GM19099 (cell line): ENCODE data around the gene ZNF554.

Experiments
- POLR2A ChIP-seq: IDR thresholded peaks from 3 replicates; pipeline ENCODE4 v1.6.1; 2011; ENCODE audit warnings: low read depth; ENCODE audit not compliant: insufficient read length; ENCODE audit errors: extremely low read depth

ZNF554 gene

DNA sequence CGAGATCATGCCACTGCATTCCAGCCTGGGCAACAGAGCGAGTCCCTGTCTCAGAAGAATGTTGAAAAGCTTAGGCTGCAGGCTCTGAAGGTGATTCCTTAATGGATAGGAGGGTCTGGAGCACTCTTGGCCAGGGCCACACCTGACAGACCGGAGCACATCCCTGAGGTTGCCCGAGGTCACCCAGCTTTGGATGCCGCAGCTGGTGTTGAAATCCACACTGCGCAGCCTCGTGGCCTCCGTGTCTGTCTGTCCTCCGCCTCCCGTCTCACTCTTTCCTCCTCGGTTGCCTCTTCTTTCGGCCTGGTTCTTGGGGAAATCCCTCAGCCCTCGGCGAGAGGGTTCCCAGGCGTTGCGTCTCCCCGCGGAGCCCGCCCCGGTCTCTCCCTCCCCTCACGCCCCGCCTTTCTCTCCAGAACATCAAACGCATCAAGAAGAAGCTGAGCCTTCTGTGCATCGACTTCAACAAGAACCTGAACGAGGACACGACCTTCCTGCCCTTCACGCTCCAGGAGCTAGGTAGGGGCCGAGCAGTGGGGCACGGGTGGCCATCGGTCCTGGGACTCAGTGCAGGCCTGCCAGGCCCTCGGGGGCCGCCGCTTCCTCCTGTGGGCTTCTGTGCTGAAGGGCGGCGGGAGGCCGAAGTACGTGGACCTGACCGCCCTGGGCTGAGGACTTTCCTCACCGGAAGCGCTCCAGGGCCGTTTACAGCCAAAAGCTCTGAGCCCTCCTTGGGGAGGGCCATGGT lies 20.2 kb upstream of the ZNF554 start:
- TF ChIP-seq POLR2A: no peak

DNA sequence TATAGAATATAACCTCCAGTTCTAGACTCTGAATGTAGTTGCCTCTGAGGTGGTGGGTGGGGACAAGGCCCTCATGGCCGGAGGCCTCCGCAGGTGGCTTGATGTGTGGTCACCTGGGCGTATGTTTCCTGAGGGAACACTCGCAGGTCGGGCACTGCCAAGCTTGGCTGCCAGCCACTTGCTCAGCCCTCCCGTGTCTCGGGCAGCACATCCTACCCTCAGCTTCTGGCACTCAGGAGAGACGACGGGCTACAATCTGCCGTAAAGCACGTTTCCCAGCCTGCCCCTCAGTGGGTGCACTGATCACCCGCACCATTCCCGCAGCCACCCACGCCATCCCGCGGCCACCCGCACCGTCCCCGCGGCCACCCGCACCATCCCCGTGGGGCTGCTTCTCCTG lies 19.2 kb upstream of the ZNF554 start:
- TF ChIP-seq POLR2A: no peak

DNA sequence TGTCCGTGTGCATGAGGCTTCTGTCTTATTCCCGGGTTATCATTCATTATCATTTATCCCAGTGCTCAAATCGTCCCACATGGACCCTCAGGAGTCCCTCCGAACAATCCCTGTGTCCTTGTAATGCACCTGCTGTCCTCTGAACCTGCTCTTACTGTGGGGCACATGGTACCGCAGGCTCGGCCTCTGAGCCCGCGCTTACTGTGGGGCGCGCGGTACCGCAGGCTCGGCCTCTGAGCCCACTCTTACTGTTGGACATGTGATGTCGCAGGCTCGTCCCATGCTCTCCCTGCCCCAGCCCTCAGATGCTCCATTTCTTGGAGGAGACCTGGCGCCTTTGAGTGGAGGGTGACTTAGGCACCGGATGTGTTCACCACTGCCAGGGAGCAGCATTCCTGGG lies 16.8 kb upstream of the ZNF554 start:
- TF ChIP-seq POLR2A: no peak

DNA sequence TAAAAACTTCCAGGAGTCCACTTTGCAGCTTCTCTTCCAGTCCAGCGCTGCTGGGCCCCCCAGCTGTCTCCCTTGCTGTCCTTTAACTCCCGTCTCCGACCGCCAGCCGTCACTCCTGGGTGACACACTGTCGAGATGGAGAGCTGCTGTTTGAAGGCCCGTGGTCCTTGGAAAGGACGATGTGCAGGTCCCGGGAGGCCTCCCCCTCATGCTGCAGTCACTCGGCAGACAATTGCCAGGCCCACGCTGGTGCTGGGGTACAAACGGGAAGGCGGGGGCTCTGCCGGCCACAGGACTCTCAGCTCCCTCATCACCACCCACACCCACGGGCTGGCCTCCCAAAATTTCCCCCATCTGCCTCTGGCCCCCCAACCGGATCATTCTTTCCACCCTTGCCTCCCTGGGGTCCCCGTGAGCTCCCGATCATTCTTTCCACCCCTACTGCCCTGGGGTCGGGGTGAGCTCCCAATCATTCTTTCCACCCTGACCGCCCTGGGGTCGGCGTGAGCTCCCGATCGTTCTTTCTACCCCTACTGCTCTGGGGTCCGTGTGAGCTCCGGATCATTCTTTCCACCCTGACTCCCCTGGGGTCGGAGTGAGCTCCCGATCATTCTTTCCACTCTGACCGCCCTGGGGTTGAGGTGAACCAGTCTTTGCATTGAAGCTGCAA lies 16.0 kb upstream of the ZNF554 start:
- no peak for TF ChIP-seq POLR2A

DNA sequence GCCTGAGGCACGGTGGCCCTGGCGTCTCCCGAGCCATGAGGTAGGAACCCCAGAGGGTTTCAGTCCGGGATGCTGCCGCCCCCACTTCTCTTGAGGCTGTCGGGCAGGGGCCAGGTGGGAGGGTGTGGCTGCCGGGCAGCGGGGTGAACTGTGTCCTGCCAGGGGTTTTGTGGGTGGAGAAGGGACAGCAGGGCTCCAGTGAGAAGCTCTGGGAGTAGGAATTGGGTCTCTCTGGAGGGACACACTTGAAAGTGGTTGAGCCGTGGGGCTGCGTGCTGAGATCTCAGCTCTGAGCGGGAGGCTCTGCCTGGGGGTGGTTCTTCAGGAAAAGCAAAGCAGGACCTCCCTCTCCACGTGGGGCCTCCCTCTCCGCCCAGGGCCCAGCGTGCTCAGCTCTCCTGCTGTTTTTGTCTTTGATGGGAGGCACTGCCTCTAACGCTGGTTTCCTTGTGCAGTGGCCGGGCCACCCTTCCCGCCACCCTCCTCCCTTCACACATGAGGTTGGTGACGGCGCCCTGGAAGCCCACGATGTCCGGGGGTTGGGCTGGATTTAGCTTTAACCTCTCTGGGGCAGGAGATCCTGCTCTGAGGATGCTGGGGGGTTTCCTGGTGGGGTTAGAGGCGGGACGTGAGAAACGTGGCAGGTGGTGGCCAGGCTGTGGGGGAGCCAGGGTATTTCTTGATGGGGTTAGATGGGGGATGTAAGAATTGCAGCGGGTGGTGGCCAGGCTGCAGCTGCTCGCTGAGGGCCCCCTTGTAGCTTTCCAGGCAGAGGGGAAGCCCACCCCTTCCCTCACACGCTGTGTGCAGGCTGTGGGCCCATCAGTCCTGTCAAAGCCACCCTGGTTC lies 15.3 kb upstream of the ZNF554 start:
- no peak for TF ChIP-seq POLR2A

DNA sequence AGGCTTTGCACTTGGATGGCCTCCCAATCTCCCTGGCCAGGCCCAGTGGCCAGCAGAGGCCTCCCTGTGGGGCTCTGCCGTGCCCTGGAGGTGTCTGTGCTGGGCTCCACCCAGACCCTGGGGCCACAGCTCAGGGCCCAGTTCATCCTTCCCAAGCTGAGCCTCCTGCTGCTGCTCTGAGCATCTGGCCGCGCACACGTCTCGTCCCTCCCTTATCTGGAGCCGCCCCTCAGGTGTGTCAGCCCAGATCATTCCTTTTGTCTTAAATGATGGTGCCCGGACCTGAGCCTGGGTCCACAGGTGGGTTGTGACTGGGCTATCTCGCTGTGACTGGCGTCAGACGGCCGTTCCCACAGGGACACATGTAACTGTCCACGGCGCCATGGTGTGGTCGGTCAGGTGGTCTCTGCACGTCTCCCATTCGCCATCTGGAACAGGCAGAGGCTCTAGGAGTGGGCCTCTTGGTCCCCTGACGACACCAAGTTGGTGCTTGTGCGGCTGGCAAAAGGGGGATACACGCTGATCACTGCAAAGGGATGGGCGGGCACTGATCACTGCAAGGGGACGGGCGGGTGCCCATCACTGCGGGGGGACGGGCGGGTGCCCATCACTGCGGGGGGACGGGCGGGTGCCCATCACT lies 14.3 kb upstream of the ZNF554 start:
- no peak for TF ChIP-seq POLR2A

DNA sequence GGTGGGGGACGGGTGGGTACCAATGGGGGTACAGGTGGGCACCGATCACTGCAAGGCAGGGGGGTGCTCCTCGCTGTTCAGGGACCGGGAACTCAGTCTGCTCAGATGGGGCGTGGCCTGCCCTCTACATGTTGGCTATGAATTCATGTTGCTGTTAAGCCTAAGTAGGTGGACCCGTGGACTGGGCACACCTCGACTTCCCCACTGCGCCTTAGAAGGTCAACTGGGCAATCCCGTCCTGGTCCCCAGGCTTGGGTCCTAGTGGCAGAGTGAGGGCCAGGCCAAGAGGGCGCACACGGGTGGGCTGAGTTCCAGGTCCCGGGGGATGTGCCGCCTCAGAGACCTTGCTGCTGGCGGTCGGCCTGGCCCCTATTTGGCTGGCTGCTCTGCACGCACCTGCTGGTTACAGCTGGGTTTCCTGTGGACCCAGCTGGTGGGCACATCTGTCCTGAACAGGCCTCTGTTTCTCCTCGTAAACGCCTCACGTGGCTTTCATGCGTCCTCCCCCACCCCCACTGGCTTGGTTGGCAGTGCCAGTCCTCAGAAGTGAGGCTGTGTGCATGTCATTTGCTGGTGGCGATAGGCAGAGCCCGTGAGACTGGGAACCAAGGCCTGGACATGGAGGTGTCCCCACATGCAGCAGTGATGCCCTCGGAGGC lies 13.5 kb upstream of the ZNF554 start:
- TF ChIP-seq POLR2A: no peak

DNA sequence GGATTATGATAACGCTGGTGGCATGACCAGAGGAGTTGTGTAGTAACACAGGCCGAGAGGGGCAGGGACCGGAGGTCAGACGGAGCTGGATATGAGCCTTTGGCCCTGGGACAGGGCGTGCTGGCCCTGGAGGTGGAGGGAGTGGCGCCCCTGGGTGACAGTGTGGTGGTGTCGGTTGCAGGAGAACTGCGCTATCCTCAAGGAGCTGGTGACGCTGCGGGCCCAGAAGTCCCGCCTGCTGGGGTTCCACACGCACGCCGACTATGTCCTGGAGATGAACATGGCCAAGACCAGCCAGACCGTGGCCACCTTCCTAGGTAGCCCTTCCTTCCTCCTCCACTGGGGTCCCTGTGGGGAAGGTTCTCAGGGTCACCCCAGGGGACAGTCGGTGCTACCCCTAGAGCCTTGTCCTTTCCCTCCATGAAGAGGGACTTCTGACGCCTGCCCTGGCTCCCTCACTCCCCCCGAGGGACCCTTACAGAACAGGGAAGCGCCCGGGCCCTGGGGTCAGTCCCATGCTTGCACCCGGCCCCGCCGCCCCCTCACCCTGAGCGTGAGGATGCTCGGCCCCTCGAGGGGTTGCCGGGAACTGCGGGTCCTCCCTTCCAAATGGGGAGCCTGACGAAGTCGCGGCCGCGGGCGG lies 12.8 kb upstream of the ZNF554 start:
- TF ChIP-seq POLR2A: no peak

DNA sequence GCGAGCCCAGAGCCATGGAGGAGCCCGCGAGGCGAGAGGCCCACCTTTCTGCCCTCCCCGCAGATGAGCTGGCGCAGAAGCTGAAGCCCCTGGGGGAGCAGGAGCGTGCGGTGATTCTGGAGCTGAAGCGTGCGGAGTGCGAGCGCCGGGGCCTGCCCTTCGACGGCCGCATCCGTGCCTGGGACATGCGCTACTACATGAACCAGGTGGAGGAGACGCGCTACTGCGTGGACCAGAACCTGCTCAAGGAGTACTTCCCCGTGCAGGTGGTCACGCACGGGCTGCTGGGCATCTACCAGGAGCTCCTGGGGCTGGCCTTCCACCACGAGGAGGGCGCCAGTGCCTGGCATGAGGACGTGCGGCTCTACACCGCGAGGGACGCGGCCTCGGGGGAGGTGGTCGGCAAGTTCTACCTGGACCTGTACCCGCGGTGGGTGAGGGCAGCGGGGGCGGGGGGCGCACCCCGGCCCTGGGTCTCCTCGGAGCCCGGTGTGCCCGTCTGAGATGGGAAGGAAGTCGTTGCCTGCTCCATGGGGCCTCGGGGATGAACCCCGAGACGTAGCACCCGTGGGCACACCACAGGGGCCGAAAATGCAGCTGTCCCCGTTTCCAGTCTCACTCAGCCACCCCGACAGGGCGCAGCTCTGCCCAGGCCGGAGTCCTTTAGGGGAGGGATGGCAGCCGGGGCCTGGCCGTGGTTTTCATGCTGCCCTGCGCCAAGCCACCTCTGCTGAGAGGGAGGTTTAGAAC lies 12.1 kb upstream of the ZNF554 start:
- TF ChIP-seq POLR2A: no peak

DNA sequence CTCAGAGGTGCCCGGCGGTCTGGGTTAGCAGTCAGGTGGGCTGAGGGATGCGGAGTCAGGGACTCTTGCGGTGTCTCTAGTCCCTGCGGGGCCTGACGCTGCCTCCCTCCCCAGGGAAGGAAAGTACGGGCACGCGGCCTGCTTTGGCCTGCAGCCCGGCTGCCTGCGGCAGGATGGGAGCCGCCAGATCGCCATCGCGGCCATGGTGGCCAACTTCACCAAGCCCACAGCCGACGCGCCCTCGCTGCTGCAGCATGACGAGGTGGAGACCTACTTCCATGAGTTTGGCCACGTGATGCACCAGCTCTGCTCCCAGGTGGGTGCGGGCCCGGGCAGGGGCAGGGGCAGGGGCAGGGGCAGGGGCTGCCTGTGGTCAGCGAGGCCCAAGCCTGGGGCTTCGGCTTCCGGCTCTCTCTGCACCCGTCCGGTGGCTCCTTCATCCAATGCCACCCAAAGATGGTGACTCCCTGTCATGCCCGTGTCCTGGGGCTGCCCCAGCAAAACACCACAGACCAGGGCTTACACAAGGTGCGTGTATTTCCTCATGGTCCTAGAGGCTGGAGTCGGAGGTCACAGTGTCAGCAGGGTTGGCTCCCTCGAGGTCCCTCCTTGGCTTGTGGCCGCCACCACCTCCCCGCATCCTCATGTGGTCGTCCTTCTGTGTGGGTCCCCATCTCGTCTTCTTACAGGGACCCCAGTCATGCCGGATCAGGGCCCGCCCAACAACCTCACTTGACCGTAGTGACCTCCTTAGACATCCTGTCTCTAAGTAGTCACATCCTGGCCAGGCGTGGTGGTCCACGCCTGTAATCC lies 11.3 kb upstream of the ZNF554 start:
- TF ChIP-seq POLR2A: no peak

DNA sequence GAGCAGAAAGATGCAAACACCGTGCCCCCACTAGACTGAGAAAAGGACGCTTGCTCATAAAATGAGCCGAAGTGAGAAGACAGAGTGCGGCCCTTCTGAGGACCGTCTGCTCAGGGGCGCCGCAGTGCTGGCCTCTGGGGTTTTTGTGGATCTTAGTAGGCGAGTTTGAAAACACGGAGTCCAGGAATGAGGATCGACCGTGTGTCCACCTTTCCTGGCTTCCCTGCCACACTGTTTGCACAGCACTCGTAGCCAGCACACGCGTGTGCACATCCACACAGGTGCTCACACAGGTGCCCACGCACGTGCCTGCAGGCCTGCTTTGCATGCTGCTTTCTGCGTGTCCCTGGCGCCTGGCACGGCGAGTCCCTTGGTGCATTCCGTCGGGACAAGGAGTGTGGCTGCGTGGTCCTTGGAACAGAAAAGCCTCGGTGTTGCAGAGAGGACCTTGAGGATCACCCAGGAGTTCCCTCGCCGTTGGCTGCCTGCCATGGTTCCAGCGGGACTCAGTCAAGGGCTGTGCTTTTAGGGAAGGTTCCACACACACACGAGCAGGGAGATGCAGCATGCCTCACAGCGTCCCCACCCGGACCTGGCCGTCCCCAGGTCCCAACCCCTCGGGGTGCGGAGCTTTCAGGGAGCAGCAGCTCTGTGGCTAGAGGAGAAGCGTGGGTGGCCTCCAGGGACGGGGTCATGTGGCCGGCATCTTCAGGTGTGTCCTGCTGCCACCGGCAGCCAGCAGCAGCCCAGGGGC lies 10.1 kb upstream of the ZNF554 start:
- no peak for TF ChIP-seq POLR2A

DNA sequence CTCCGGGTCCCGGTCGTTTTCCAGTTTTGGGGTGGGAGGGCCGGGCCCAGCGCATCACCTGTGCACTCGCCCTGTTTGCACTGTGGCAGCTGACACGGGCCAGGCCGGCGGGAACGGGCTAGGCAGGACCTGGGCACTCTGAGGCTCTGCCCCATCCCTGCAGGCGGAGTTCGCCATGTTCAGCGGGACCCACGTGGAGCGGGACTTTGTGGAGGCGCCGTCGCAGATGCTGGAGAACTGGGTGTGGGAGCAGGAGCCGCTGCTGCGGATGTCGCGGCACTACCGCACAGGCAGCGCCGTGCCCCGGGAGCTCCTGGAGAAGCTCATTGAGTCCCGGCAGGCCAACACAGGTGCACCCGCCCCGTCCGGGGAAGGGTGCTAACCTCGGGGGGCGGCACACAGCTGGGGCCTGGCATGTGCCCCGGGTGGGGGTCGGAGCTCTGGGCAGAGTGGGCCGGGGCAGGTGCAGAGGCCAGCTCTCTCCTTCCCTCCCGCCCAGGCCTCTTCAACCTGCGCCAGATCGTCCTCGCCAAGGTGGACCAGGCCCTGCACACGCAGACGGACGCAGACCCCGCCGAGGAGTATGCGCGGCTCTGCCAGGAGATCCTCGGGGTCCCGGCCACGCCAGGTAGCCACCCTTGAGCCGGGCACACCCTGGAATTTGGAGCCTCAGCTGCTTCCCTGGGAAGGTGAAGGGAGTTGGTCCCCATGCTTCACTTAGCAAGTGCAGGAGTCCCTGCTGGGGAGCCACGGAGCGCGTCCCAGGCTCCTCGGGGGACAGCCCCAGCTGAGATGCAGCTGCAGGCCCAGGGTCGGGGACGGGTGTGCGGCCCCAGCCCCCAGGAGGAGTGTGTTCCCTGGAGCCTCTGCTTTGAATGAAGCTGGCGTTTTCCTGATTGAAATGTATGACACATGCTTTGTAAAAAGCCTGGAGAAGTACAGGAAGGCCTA lies 9.3 kb upstream of the ZNF554 start:
- TF ChIP-seq POLR2A: no peak
